Liver (tissue), 9 donors: ENCODE data around the gene BABAM1. TPM values are rescaled to one million over a fixed set of nuclear protein-coding genes. Genes with fewer than 3 reads are reported as not detected.

Source experiments
- DNase-seq: peaks from one replicate; pipeline ENCODE4 v3.0.0-alpha.2; 2017; ENCODE audit warnings: low spot score
- H3K27ac ChIP-seq, 2 donors: one replicate each; pipeline ENCODE4 v1.7.0; 2013; ENCODE audit warnings: inconsistent platforms in 2 of 2, low read length in 2 of 2, control low read depth in 1 of 2, low read depth in 1 of 2, mild to moderate bottlenecking in 1 of 2
- H3K27me3 ChIP-seq, 4 donors: one replicate each; pipeline versions ENCODE4 v1.6.1 to v1.7.0; 2013; ENCODE audit warnings: low read length in 3 of 4, inconsistent platforms in 1 of 4, mild to moderate bottlenecking in 1 of 4, moderate library complexity in 1 of 4; ENCODE audit not compliant: control insufficient read depth in 4 of 4, insufficient read depth in 4 of 4
- H3K36me3 ChIP-seq, 4 donors: one replicate each; pipeline versions ENCODE4 v1.6.1 to v1.7.0; 2013; ENCODE audit warnings: low read length in 3 of 4, mild to moderate bottlenecking in 3 of 4, low read depth in 1 of 4, moderate library complexity in 1 of 4; ENCODE audit not compliant: control insufficient read depth in 4 of 4, insufficient read depth in 3 of 4
- H3K4me1 ChIP-seq, 4 donors: one replicate each; pipeline versions ENCODE4 v1.6.1 to v1.7.0; 2013; ENCODE audit warnings: low read length in 3 of 4, mild to moderate bottlenecking in 3 of 4, moderate library complexity in 1 of 4; ENCODE audit not compliant: control insufficient read depth in 4 of 4, insufficient read depth in 4 of 4
- H3K4me3 ChIP-seq, 3 donors: one replicate each; pipeline versions ENCODE4 v1.6.1 to v1.7.0; 2013; ENCODE audit warnings: low read length in 3 of 3, control low read depth in 1 of 3, low read depth in 1 of 3, mild to moderate bottlenecking in 1 of 3
- H3K9ac ChIP-seq, 2 donors: one replicate each; pipeline ENCODE4 v1.7.0; 2013; ENCODE audit warnings: low read length in 2 of 2, mild to moderate bottlenecking in 2 of 2, moderate library complexity in 2 of 2, control low read depth in 1 of 2, low read depth in 1 of 2
- H3K9me3 ChIP-seq, 4 donors: one replicate each; pipeline versions ENCODE4 v1.6.1 to v1.7.0; 2013; ENCODE audit warnings: low read length in 3 of 4; ENCODE audit not compliant: control insufficient read depth in 4 of 4
- FOXA1 ChIP-seq: IDR thresholded peaks from 2 replicates; pipeline ENCODE4 v1.6.1; 2016; ENCODE audit warnings: antibody characterized with exemption
- FOXA2 ChIP-seq: IDR thresholded peaks from 2 replicates; pipeline ENCODE4 v1.6.1; 2016; ENCODE audit warnings: antibody characterized with exemption
- GABPA ChIP-seq, 2 donors: IDR thresholded peaks in 1 of 2; conservative IDR thresholded peaks in 1 of 2; 2 replicates each; pipeline ENCODE4 v1.6.1; 2016; ENCODE audit warnings: antibody characterized with exemption in 2 of 2, mild to moderate bottlenecking in 1 of 2, moderate library complexity in 1 of 2
- HNF4A ChIP-seq, 2 donors: conservative IDR thresholded peaks; 2 replicates each; pipeline ENCODE4 v1.6.1; 2016; ENCODE audit warnings: antibody characterized with exemption in 2 of 2, mild to moderate bottlenecking in 2 of 2
- HNF4G ChIP-seq: IDR thresholded peaks from 2 replicates; pipeline ENCODE4 v1.6.1; 2016; ENCODE audit warnings: antibody characterized with exemption
- JUND ChIP-seq, 2 donors: IDR thresholded peaks; 2 replicates each; pipeline ENCODE4 v1.6.1; 2016; ENCODE audit warnings: antibody characterized with exemption in 2 of 2
- NR2F2 ChIP-seq: IDR thresholded peaks from 2 replicates; pipeline ENCODE4 v1.6.1; 2016; ENCODE audit warnings: antibody characterized with exemption
- RAD21 ChIP-seq, 2 donors: IDR thresholded peaks; 2 replicates each; pipeline ENCODE4 v1.6.1; 2016; ENCODE audit warnings: antibody characterized with exemption in 2 of 2, mild to moderate bottlenecking in 2 of 2
- RXRA ChIP-seq, 2 donors: IDR thresholded peaks; 2 replicates each; pipeline ENCODE4 v1.6.1; 2017 to 2018; ENCODE audit warnings: antibody characterized with exemption in 2 of 2, mild to moderate bottlenecking in 1 of 2
- SP1 ChIP-seq: IDR thresholded peaks from 2 replicates; pipeline ENCODE4 v1.6.1; 2018; ENCODE audit warnings: antibody characterized with exemption, mild to moderate bottlenecking
- TAF1 ChIP-seq: conservative IDR thresholded peaks from 2 replicates; pipeline ENCODE4 v1.6.1; 2016; ENCODE audit warnings: antibody characterized with exemption, mild to moderate bottlenecking
- YY1 ChIP-seq: IDR thresholded peaks from 2 replicates; pipeline ENCODE4 v1.6.1; 2016; ENCODE audit warnings: antibody characterized with exemption, mild to moderate bottlenecking
- WGBS: extraction: QIAGEN DNeasy Blood & Tissue Kit; methylation state at CpG from one replicate; pipeline ENCODE4 v1.1.7; 2013; 5-methylcytosine and 5-hydroxymethylcytosine counted together
- polyA plus RNA-seq, 2 donors: library from polyadenylated mRNA; stranded (reverse) in 1 of 2; unstranded in 1 of 2; fragments of 200-250 nt in 1 of 2; fragments of >200 nt in 1 of 2; fragmentation: Nextera tagmentation in 1 of 2; extraction: Ambion mirVana in 1 of 2; gene quantifications; one replicate each; pipeline versions ENCODE4 v1.2.1 to v1.2.3, GENCODE V29; 2013 to 2015
- total RNA-seq, 2 donors: library from RNA; depleted of rRNA; stranded (reverse); fragments of >200 nt; gene quantifications; one replicate each; pipeline ENCODE4 v1.2.3, GENCODE V29; 2014
- TF ChIP-seq, protein P1 (sequence below): IDR thresholded peaks from 2 replicates; pipeline ENCODE4 v1.6.1; 2016; ENCODE audit warnings: antibody characterized with exemption, mild to moderate bottlenecking
- TF ChIP-seq, protein P2 (sequence below): IDR thresholded peaks from 2 replicates; pipeline ENCODE4 v1.6.1; 2016; ENCODE audit warnings: antibody characterized with exemption
- TF ChIP-seq, protein P3 (sequence below): IDR thresholded peaks from 2 replicates; pipeline ENCODE4 v1.6.1; 2016; ENCODE audit warnings: antibody characterized with exemption
- TF ChIP-seq, protein P4 (sequence below): IDR thresholded peaks from 2 replicates; pipeline ENCODE4 v1.6.1; 2016; ENCODE audit warnings: antibody characterized with exemption
- donor health status: healthy.
- donor health status: healthy.
- donor health status: healthy.
- donor health status: healthy.
- donor health status: healthy.

BABAM1 gene
- total and polyA plus RNA-seq, 4 donors: 29.3 to 47.0 (median 33.5) TPM

DNA sequence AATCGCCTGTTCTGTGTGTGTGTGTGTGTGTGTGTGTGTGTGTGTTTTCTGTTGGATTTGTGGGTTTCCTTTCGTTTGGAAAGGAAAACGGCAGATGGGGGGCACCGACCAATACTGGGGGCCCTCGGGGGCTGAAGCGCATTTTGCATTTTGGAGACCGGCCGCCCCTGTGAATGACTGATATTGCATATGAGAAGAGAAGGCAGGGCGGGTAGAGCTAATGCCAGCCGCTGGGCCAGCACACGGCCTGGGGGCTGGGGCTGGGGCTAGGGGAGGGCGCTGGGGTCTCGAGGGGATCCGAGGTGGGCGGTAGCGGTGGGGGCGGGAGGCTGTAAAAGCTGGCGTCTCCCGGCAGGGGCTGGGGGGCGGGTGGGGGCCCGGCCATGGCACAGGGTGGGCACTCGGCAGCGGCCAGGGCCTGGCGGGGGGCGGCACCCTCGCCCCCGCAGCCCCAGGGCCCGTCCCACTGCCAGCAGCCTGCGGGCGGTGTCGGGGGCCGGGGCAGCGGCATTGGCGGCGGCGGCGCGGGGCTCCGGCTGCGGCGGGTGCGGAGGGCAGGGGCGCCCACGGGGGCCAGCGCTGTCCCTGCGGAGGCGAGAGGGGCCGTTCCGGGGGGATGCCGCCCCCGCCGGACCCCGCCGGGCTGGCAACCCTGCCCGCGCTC lies 56.2 kb downstream of the BABAM1 start:
- no peak for TF ChIP-seq HNF4G
- TF ChIP-seq JUND (IDR thresholded peaks at IDR 0.05): no peak
- no peak for TF ChIP-seq FOXA2
- Histone ChIP-seq H3K9me3 (no peaks in the 10 kb centered on the region), H3K4me1 (peaks cover 5 to 23% (median 14%) of the 10 kb centered on the region in 4 donors), H3K27me3 (no peaks in the 10 kb centered on the region), H3K36me3 (peaks cover 10 to 27% (median 15%) of the 10 kb centered on the region in 4 donors), H3K27ac (no peak overlapping the region), H3K4me3 (no peak overlapping the region), H3K9ac (no peak overlapping the region)
- no peak for DNase-seq
- WGBS: 67% methylated on average over 56 of the region's 56 CpGs

DNA sequence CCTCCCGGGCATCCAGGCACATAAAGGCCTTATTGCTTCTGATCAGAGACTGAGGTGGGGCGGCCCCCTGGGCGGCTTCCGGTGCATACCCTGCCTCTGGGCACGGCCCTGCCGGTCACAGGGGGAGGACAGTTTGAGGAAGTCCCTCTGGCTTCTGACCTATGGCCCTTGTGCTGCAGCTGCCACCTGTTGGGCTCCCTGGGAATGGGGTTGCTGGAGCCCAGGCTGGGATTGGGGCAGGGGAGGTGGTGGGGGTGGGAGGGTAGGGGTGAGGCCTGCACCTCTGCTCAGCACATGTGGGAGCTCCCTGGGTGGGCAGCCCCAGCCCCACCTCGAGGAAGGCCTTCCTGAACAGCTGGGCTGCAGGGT lies 56.7 kb downstream of the BABAM1 start:
- TF ChIP-seq RXRA (IDR thresholded peaks at IDR 0.05) (no peak), GABPA (IDR thresholded peaks at IDR 0.05 in 1 of 2, conservative IDR thresholded peaks at IDR 0.05 in 1 of 2) (no peak), RAD21 (IDR thresholded peaks at IDR 0.05) (no peak), FOXA2 (no peak), SP1 (no peak), JUND (IDR thresholded peaks at IDR 0.05) (no peak), HNF4G (no peak), YY1 (no peak), TAF1 (no peak), NR2F2 (no peak), FOXA1 (no peak), HNF4A (conservative IDR thresholded peaks at IDR 0.05) (no peak)
- TF ChIP-seq, protein P1, sequence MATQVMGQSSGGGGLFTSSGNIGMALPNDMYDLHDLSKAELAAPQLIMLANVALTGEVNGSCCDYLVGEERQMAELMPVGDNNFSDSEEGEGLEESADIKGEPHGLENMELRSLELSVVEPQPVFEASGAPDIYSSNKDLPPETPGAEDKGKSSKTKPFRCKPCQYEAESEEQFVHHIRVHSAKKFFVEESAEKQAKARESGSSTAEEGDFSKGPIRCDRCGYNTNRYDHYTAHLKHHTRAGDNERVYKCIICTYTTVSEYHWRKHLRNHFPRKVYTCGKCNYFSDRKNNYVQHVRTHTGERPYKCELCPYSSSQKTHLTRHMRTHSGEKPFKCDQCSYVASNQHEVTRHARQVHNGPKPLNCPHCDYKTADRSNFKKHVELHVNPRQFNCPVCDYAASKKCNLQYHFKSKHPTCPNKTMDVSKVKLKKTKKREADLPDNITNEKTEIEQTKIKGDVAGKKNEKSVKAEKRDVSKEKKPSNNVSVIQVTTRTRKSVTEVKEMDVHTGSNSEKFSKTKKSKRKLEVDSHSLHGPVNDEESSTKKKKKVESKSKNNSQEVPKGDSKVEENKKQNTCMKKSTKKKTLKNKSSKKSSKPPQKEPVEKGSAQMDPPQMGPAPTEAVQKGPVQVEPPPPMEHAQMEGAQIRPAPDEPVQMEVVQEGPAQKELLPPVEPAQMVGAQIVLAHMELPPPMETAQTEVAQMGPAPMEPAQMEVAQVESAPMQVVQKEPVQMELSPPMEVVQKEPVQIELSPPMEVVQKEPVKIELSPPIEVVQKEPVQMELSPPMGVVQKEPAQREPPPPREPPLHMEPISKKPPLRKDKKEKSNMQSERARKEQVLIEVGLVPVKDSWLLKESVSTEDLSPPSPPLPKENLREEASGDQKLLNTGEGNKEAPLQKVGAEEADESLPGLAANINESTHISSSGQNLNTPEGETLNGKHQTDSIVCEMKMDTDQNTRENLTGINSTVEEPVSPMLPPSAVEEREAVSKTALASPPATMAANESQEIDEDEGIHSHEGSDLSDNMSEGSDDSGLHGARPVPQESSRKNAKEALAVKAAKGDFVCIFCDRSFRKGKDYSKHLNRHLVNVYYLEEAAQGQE: no peak
- TF ChIP-seq, protein P2, sequence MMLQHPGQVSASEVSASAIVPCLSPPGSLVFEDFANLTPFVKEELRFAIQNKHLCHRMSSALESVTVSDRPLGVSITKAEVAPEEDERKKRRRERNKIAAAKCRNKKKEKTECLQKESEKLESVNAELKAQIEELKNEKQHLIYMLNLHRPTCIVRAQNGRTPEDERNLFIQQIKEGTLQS: no peak
- TF ChIP-seq, protein P3, sequence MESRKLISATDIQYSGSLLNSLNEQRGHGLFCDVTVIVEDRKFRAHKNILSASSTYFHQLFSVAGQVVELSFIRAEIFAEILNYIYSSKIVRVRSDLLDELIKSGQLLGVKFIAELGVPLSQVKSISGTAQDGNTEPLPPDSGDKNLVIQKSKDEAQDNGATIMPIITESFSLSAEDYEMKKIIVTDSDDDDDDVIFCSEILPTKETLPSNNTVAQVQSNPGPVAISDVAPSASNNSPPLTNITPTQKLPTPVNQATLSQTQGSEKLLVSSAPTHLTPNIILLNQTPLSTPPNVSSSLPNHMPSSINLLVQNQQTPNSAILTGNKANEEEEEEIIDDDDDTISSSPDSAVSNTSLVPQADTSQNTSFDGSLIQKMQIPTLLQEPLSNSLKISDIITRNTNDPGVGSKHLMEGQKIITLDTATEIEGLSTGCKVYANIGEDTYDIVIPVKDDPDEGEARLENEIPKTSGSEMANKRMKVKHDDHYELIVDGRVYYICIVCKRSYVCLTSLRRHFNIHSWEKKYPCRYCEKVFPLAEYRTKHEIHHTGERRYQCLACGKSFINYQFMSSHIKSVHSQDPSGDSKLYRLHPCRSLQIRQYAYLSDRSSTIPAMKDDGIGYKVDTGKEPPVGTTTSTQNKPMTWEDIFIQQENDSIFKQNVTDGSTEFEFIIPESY: no peak
- TF ChIP-seq, protein P4, sequence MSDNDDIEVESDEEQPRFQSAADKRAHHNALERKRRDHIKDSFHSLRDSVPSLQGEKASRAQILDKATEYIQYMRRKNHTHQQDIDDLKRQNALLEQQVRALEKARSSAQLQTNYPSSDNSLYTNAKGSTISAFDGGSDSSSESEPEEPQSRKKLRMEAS: no peak
- Histone ChIP-seq H3K27ac (no peak overlapping the region), H3K27me3 (no peaks in the 10 kb centered on the region), H3K9me3 (no peaks in the 10 kb centered on the region), H3K4me1 (peaks cover 8 to 23% (median 14%) of the 10 kb centered on the region in 4 donors), H3K4me3 (no peak overlapping the region), H3K9ac (no peak overlapping the region), H3K36me3 (peaks cover 10 to 27% (median 13%) of the 10 kb centered on the region in 4 donors)
- WGBS: 60% methylated on average over 7 of the region's 7 CpGs
- no peak for DNase-seq
